GM21515 (cell line): ENCODE results near the gene PDE12.
"Not testable (repeated sequence)": the region's sequence is repeated elsewhere in the genome, so short reads cannot be mapped to it uniquely, and the experiment has no call there.

Experiments used
- ATAC-seq: cut with Tn5 transposase; IDR thresholded peaks from one replicate; pipeline ENCODE4 v1.9.1; 2021; ENCODE audit not compliant: unreplicated experiment

Gene PDE12

DNA sequence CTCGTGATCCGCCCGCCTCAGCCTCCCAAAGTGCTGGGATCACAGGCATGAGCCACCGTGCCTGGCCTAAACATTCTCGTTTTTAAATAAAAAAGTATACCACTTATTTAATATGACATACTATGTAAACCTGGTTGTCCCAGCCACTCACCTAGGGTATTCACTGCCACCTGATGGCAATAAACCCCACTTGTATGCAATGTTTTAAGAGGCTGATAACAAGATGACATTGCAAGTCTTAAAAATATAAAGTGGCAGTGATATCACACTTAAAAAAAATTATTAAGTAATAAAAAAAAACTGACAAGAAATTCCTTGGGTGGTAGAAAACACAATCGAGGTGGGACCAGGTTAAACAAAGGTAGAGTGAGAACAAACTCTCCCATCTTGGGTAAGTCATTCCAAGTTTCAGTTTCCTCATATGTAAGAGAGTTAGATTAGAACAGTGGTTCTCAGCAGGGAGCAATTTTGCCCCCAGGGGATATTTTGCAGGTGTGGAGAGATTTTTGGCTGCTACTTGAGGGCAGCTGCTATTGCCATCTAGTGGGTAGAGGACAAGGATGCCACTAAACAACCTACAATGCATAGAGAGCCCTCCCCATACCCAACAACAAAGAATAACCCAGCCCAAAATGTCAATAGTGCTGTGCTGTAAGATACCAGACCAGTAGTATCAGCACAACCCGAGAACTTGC lies 26.5 kb downstream of the PDE12 start:
- no peak for ATAC-seq

GRCh38 chr3:57583544-57583943 lies 27.5 kb downstream of the PDE12 start:
- no peak for ATAC-seq

GRCh38 chr3:57586778-57587177 lies 30.7 kb downstream of the PDE12 start:
- no peak for ATAC-seq

GRCh38 chr3:57587905-57588304 lies 31.8 kb downstream of the PDE12 start:
- ATAC-seq: no peak

DNA sequence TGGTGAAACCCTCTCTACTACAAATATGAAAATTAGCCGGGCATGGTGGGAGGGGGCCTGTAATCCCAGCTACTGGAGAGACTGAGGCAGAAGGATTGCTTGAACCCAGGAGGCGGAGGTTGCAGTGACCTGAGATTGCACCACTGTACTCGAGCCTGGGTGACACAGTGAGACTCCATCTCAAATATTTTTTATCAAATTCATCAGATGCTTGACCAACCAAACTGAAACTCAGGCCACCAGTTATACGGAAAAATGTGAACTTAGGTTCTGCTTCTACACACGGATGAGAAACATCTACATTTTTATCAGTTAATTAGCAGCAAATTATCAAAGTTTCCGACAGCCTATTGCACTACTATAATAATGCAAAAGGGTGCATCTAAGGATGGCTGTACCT lies 36.2 kb downstream of the PDE12 start:
- no peak for ATAC-seq

DNA sequence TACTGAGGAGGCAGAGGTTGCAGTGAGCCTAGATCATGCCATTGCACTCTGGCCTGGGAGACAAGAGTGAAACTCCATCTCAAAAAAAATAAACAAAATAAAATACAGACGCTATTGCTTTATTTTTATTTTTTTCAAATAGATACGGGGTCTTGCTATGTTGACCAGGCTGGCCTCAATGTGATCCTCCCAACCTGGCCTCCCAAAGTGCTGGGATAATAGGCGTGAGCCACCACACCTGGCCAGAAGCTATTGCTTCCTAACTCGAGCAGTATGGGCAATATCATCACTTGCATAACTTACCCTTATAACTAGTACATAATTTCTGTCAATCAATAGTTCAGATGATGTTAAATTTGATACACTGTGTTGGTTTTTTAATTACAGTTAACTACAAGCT lies 38.1 kb downstream of the PDE12 start:
- no peak for ATAC-seq

- no peak for ATAC-seq
Measured at GRCh38 chr3:57594576-57594975, 38.5 kb downstream of the PDE12 start.

GRCh38 chr3:57596495-57597126 lies 40.5 kb downstream of the PDE12 start:
- no peak for ATAC-seq

DNA sequence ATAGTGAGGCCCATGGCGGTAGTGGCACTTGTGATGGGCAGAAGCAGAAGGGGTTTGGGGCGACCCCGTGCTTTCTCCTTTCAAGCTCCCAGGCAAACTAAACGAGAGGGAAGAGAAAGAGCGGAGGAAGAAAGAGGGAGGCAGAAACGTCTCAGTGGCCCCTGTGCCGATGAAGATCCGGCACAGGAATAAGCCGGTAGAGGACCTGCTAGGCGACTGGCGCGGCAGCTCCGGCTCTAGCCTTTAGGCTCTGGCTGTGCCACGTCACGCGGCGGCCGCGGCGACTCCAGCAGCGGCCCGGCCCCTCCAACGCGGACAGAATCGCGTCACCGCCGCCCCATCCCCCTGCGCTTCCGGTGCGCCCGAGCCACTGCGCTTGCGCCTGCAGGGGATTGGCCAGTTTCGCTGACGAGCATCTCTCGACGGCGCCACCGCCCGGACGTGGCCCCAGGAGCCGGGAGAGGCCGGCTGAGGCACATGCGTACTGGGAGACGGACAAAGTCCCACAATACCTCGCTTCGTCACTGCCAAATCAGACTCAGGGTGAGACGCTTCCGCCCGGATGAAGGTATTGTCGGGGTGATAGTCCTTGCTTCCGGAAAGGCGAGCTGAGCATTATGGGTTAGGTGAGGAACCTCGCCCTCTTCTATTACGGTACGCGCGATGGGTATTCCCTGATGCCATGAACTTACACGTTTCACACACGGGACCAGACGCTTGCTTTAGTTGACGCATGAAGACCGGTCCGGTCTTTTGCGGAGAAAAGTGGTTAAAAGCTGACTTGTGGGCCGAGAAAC lies 41.3 kb downstream of the PDE12 start, which contains the start of gene ARF4:
Gene ARF4 (minus strand): TSS at position 218 of the 797 bp plus-strand sequence. CDS start 204 bp downstream, at position 14.
- peak; percentile 95 for ATAC-seq

GRCh38 chr3:57598765-57599360 lies 42.8 kb downstream of the PDE12 start:
- ATAC-seq: no peak

DNA sequence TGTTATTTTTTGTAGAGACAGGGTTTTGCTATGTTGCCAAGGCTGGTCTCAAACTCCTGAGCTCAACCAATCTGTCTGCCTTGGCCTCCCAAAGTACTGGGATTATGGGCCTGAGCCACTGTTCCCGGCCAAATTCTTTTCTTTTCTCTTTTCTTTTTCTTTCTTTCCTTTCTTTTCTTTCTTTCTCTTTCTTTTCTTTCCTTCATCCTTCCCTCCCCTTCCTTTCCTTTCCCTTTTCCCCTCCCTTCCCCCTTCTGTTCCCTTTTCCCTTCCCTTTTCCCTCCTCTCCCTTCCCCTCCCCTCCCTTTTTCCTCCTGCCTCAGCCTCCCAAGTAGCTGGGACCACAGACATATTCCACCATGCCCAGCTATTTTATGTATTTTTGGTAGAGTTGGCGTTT lies 44.1 kb downstream of the PDE12 start:
- ATAC-seq: no peak

DNA sequence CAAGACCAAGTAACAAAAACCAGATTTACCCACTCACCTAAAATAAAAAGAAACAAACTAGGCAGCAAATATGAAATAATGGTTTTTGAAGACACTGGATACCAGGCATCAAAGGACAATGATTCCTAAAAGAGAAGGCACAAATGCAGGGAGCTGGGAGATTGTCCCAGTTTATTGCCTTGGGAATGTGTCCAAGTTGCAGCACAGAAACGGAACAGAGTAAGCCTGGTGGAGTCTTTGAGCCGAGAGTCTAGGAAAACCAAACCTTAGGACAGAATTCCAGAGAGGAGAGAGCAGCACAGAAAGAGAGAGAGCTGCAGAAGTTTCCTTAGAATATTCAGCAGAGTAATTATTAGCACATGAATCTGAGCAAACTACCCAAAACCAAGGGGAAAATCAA lies 48.9 kb downstream of the PDE12 start:
- ATAC-seq: no peak

GRCh38 chr3:57605683-57606082 lies 49.6 kb downstream of the PDE12 start:
- ATAC-seq: no peak

GRCh38 chr3:57611870-57612269 lies 55.8 kb downstream of the PDE12 start:
- ATAC-seq: not testable (repeated sequence)

- no peak for ATAC-seq
Measured at GRCh38 chr3:57616233-57616632, 60.2 kb downstream of the PDE12 start.
